KOPT-K1 (cell line): Measurements from ENCODE around the gene PRSS21.

ENCODE experiments used
- H3K27ac ChIP-seq: fragments of 200-600 bp; sonication (generic); 2 replicates; pipeline ENCODE4 v1.5.1; 2016; ENCODE audit warnings: antibody characterized with exemption, mild to moderate bottlenecking, low read depth, low read length; ENCODE audit not compliant: poor library complexity, severe bottlenecking
- H3K36me3 ChIP-seq: fragments of 200-600 bp; sonication (generic); 2 replicates; pipeline ENCODE4 v1.5.1; 2017; ENCODE audit warnings: antibody characterized with exemption, mild to moderate bottlenecking, low read length, moderate library complexity; ENCODE audit not compliant: insufficient read depth
- H3K9me3 ChIP-seq: fragments of 200-600 bp; sonication (generic); 2 replicates; pipeline ENCODE4 v1.5.1; 2017; ENCODE audit warnings: antibody characterized with exemption, low read length, mild to moderate bottlenecking; ENCODE audit not compliant: insufficient read depth, poor library complexity, severe bottlenecking

Gene PRSS21

DNA sequence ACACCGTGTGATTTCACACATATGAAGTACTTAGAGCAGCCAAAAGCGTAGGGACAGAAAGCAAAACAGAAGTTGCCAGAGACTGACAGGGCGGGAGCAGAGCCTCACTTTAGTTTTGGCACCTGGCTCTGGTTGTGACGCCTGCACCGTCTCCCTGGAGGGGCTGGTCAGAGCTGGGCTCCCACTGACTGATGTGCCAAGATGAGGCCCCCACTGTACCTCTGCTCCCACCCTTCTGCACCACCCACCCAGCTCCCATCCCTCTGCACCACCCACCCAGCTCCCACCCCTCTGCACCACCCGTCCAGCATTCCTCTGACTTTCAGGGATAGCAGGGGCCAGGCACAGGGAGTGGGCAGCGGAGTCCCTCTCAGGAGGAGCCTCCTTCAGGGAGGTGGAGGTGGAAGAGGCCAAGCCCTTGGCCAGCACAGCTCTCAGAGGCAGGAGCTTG is 3.2 kb upstream of the PRSS21 start:
- no peak overlapping the region for H3K27ac ChIP-seq
- no peaks in the 10 kb centered on the region for H3K9me3 ChIP-seq
- H3K36me3 ChIP-seq = no peaks in the 10 kb centered on the region

DNA sequence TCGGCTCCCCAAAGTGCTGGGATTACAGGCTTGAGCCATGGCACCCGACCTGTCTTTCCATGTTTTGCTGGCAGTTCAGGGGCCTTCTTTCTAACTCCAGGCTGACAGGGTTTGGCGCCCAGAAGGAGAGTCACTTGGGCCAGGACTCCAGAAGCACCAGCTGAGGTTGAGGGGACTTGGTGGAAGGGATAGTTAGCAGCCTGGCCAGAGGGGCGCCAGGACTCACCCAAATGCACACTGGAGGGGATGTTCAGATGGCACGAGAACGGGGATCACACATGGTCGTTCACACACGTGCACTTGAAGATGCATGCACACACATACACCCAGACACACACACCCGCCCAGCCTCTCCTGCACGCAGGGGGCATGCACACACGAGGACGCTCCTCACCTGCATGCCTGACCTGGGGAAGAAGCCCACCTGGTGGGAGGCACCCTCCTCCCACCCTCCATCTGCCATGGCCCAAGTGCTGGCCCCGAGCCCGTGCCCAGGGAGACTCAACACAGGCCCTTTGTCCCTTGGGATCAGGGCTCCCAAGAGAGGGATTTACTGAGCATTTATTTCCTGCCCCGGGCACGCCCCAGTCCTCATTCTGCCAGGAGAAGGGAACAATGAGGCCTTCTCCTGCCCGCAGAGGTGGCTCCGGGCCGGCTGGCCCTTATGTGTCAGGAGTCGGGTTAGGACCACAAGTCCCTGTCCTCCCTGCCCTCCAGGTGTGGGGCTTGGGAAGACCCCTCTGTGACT is 2.3 kb upstream of the PRSS21 start:
- Histone ChIP-seq H3K9me3 (no peaks in the 10 kb centered on the region), H3K27ac (no peak overlapping the region), H3K36me3 (no peaks in the 10 kb centered on the region)

DNA sequence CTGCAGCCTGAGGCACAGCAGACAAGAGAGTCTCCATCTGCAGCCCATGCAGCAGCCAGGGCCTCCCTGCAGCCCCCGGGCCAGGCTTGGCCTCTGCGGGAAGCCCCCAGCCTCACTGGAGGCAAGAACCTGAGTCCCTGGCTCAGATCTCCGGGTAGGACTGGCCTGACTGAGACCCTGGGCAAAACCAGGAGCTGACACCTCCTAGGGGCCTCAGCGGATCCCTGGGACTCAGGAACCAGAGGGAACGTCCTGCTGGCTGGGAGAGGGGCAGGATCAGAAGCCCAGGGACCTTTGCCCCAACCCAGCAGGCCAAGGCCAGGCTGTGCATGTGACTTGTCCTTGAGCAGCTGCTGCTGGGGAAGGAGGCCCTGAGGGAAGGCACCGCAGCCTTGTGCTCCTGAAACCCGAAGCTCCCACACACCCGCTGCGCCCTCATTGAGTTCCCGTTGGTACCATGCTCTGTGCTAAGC is 1.7 kb upstream of the PRSS21 start:
- H3K36me3 ChIP-seq = no peaks in the 10 kb centered on the region
- no peak overlapping the region for H3K27ac ChIP-seq
- no peaks in the 10 kb centered on the region for H3K9me3 ChIP-seq

DNA sequence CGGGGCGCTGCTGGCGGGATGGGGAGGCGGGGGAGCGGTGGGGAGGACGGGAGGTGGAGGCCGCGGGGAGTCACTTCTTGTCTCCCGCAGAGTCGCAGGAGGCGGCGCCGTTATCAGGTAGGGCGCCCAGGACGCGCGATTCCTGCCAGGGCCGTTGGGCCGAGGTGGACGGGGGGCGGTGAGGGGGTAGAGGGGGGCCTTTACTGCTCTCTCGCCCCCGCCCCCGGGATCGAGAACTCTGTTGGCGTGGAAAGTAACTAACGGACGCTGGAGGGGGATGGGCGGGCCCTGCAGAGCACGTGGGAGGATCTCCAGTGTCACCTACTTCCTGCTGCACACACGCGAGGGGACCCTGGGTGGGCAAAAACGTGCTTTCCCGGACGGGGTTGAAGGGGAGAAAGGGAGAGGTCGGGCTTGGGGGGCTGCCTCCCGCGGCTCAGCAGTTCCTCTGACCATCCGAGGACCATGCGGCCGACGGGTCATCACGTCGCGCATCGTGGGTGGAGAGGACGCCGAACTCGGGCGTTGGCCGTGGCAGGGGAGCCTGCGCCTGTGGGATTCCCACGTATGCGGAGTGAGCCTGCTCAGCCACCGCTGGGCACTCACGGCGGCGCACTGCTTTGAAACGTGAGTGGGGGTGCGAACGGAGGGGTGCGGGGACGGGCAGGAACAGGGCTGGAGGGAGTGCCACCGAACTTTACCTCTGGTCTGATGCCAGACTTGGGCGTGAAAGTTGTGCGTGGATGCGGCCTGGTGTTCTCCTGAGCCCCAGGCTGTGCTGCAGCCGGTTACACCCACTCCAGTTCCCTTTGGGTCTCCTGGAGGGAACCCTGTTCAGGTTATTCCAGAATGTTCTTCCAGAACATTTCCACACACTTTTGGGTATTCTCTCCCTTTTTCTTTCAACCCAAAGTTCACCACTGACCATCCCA is 569 bp downstream of the PRSS21 start:
- Histone ChIP-seq H3K36me3 (peaks cover 3% of the 10 kb centered on the region; the same call in 1 of the 2 replicates), H3K27ac (peak overlapping the region; percentile 70), H3K9me3 (no peaks in the 10 kb centered on the region)

DNA sequence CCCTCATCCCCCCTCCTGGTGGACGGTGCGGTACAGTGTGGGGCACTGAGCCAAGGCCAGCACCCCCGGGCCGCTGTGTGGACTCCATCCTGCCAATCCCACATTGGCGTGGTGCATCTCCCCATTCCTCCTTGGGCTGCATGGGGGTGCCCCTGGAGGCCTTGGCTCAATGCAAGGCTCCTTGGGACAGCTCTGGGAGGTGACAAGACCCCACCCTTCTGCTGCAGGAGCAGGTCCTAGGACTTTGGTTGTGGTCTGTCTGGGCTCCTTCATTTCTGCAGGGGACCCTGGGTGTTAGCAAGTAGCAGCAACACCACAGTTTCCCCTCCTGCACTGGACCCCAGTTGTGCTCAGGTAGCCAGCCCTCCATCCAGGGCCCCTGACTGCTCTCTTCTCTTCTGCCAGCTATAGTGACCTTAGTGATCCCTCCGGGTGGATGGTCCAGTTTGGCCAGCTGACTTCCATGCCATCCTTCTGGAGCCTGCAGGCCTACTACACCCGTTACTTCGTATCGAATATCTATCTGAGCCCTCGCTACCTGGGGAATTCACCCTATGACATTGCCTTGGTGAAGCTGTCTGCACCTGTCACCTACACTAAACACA is 1.3 kb downstream of the PRSS21 start:
- Histone ChIP-seq H3K9me3 (no peaks in the 10 kb centered on the region), H3K36me3 (peaks cover 3% of the 10 kb centered on the region; the same call in 1 of the 2 replicates), H3K27ac (peak overlapping the region; percentile 70)

DNA sequence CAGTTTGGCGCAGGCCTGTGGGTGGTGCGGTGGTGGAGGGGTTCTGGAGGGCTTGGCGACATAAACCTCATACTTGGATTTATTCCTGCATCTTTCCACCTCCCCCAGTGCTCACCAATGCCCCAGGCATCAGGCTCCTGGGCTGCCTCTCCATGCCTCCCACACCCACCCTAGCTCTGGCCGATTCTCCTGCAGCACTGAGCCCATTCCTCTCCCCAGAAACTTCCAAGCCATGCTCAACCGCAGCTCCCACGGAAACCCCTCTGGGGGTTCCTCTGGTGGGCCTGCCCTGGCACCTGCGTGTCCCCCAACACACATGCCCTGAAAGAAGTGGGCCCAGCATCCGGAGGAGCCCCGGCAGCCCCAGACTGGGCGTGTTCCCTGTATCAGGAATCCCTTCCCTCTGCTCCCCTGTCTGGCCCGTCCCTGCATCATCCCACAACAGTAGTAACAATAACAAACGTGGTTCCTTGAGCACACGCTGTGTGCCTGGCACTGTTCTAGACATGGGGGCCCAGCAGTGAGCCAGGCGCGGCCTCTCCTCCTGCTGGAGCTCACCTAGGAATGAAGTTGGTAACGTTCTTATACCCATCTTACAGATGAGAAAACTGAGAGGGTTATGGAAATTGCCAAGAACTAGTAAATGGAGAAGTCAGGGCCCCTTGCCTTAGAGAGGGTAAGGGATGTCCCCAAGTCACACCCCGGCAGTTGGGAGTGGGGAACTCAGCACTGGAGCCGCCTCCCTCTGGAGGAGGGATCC is 2.3 kb downstream of the PRSS21 start:
- Histone ChIP-seq H3K27ac (no peak overlapping the region), H3K36me3 (peaks cover 3% of the 10 kb centered on the region; the same call in 1 of the 2 replicates), H3K9me3 (no peaks in the 10 kb centered on the region)

DNA sequence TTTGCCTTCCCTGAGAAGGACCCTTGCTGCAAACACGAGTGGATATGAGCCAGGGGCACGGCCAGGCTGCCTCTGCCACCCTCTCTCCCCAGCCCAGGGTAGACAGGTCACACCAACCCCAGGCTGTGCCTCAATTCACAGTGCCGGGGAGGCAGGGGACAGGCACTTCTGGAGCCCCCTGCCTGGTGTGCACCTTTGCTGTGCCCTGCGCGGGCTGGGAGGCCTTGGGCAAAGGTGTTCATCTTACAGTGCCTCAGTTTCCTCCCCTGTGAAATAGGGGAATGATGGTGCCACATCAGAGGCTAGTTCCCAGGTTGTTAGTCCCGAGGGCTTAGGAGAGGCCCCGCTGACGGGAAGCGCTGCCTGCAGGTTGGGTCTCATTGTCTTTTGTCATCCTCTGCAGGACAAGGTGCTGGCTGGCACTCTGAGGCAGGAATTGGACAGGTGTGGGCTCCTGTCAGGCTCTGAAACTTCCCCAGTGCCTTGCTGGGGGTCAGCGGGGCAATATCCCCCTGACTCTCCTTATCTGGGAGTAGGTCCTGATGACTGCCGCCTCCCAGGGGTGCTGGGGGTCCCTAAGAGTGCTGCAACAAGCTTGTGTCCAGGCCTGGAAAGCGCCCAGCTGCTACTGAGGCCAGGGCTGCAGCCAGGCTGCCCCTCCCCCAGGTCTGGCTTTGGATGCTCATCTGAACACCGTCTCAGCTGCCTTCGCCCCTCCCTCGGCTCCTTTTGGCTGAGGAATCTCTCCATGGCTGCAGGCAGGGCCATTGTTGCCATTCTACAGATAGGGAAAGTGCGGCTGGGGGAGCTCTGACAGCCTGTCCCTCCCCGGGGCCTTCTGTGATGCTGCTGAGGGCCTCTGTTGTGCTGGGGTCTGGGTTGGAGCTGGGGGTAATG is 3.1 kb downstream of the PRSS21 start:
- Histone ChIP-seq H3K9me3 (no peaks in the 10 kb centered on the region), H3K36me3 (peaks cover 3% of the 10 kb centered on the region; the same call in 1 of the 2 replicates), H3K27ac (no peak overlapping the region)

DNA sequence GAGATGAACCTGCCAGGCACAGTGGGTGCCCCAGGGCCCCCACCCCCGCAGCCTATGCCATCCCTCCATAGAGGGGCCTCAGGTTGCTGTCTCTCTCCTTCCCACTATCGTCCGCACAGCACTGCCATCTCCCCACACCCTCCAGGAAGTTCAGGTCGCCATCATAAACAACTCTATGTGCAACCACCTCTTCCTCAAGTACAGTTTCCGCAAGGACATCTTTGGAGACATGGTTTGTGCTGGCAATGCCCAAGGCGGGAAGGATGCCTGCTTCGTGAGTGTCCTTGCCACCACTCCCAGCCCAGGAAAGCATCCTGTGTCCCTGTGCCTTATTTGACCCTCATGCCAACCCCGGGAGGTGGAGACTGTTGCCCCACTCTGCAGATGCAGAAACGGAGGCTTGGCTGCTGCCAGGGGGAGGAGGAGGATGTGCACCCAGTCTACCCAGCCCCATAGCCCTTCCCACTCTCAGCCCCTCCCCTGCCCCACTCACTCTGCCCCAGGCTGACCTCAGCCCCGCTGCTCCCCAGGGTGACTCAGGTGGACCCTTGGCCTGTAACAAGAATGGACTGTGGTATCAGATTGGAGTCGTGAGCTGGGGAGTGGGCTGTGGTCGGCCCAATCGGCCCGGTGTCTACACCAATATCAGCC is 3.9 kb downstream of the PRSS21 start:
- Histone ChIP-seq H3K36me3 (peaks cover 3% of the 10 kb centered on the region; the same call in 1 of the 2 replicates), H3K27ac (no peak overlapping the region), H3K9me3 (no peaks in the 10 kb centered on the region)

DNA sequence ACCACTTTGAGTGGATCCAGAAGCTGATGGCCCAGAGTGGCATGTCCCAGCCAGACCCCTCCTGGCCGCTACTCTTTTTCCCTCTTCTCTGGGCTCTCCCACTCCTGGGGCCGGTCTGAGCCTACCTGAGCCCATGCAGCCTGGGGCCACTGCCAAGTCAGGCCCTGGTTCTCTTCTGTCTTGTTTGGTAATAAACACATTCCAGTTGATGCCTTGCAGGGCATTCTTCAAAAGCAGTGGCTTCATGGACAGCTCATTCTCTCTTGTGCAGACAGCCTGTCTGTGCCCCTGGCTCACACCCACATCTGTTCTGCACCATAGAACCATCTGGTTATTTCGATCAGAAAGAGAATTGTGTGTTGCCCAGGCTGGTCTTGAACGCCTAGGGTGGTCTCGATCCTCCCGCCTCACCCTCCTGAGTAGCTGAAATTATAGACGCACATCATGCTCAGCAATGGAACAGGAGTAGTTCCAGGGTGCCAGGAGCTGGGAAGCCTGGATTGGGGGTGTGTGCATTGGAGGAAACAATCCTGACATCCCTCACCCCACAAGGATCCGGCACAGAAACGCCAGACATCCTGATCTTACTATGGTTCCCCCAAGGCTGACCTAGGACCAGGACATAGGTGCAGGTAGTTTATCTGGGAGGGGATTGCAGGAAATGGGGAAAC is 4.6 kb downstream of the PRSS21 start:
- peaks cover 3% of the 10 kb centered on the region; the same call in 1 of the 2 replicates for H3K36me3 ChIP-seq
- H3K9me3 ChIP-seq = no peaks in the 10 kb centered on the region
- H3K27ac ChIP-seq = no peak overlapping the region

DNA sequence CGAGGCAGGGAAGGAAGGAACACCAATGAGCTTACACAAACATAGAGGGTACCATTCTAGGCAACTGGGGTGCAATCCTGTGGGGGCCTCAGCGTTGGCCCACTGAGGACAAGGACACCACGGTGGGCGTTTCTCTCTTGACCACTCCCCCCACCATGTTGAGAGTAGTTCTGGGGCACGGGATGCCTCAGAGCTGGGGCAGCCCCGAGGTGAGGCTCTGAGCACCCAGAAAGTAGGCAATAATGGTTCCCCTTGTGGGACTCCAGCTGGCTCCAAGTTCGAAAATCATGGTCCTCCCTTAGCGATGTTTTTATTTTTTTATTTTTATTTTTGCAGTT is 5.1 kb downstream of the PRSS21 start:
- H3K27ac ChIP-seq = no peak overlapping the region

DNA sequence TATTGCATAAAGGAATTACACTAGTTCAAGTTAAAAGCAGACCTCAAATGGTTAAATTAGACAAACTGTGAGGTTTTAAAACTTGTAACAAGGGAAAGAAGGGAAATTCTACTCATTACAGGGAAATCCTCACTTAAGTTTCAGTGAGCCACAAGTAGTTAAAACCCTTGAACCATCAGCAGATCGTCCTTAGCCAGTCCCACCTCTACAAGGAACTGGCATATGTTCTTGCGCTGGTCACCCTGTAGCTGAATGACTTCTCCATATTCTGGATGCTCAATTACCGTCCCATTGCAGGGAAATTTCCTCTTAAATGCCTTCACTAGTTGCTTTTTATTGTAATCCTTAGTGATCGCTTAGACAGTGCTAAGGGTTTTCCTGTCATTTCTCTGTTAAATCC is 5.5 kb downstream of the PRSS21 start:
- Histone ChIP-seq H3K9me3 (no peaks in the 10 kb centered on the region), H3K27ac (no peak overlapping the region), H3K36me3 (peaks cover 3% of the 10 kb centered on the region; the same call in 1 of the 2 replicates)

More for the DNA sequence above, 5.1 kb downstream of the PRSS21 start:
- Histone ChIP-seq H3K9me3 (no peaks in the 10 kb centered on the region), H3K36me3 (peaks cover 3% of the 10 kb centered on the region; the same call in 1 of the 2 replicates)

DNA sequence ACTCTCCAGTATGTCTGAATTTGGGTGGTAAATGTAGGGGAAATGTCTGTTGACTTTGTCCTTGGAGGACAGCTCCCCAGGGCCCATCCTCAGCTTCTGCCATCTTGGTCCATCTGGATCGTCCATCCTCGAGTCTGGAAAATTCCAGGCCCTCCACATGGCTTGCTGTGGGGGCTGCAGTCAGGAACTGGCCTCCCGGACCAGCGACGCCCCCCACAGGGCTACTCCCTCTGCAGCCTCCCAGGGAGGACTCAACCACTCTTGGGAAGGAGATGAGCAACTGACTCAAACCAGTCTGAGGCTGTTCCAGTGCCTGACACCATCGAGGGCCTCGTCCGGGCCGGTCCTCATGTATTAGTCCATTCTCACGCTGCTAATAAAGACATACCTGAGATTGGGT is 7.6 kb downstream of the PRSS21 start:
- Histone ChIP-seq H3K36me3 (peaks cover 3% of the 10 kb centered on the region; the same call in 1 of the 2 replicates), H3K27ac (no peak overlapping the region), H3K9me3 (no peaks in the 10 kb centered on the region)
